NCI-H446 (cell line): ENCODE data around the gene ZBTB5.
"Not testable (repeated sequence)": the region's sequence is repeated elsewhere in the genome, so short reads cannot be mapped to it uniquely, and the experiment has no call there.

Source experiments
- DNase-seq, 2 experiments: peaks; one replicate each; lab custom pipeline; 2025; lab: John Stamatoyannopoulos, UW

The ZBTB5 gene

DNA sequence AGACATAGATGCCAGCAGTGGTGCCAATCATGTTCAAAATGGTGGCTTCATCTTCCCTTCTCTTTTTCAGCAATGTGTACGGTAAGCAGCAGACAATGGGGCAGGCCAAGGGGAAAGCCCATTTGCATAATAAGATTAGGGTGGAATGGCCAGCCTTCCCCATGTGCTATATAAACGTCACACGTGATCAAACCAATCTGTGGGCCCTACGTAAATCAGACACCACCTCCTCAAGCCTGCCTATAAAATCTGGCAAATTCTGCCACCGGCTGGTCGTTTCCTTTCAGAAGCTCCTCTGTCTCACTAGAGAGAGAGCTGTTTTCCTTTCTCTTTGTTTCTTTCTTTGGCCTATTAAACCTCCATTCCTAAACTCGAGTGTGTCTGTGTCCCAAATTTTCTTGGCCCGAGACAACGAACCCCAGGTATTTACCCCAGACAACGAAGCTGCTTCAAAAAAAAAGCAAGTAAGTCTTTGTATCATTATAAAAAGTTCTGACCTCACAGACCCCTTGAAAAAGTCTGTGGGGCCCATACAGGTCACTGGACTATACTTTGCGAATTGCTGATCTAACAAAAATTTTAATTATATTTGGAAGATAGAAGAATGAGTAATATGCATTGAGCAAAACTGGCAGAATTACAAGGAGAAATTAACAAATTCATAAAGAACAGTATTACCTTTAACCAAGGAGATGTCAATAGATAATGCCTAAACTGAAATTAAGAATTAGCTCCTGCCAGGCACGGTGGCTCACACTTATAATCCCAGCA, 15.2 kb downstream of the ZBTB5 start:
- DNase-seq: no peak

DNA sequence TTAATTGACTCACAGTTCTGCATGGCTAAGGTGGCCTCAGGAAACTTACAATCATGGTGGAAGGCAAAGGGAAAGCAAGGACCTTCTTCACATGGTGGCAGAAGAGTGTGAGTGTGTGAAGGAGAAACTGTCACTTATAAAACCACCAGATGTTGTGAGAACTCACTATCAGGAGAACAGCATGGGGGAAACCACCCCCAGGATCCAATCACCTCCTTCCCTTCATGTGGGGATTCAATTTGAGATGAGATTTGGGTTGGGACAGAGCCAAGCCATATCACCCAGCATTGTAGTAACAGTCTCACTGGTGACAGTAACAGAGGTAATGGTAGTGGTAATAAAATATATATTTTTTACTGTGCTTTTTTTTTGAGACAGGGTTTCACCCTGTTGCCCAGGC, 18.1 kb downstream of the ZBTB5 start:
- DNase-seq: no peak

DNA sequence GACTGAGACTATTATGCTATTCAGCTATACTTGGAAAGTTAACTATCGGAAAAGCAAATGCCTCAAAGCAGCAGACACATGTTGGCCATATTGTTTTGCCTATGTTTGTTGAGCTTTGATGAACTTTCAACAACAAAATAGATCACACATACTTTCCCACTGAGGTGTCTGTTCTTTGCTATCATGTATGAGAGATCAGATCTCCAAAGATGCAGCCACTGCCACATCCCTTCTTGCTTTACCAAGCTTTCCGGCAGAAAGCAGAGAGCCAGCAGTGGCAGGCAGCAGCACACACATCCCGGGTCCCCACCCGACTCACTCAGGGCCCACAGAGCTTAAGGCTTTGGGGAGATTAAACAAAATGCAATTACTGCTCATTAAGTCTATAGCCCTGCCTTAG, 18.8 kb downstream of the ZBTB5 start:
- no peak for DNase-seq

DNA sequence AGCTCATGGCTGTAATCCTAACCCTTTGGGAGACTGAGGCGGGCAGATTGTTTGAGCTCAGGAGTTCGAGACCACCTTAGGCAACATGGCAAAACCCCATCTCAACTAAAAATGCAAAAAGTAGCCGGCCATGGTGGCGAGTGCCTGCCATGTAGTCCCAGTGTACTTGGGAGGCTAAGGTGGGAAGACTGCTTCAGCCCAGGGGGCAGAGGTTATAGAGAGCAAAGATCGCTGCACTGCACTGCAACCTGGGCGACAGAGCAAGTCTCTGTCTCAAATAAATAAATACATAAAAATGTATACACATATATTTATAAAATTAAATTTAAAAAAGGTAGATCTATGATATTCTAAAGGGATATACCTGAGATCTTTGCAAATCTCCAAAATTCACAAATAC, 19.4 kb downstream of the ZBTB5 start:
- no peak for DNase-seq

DNA sequence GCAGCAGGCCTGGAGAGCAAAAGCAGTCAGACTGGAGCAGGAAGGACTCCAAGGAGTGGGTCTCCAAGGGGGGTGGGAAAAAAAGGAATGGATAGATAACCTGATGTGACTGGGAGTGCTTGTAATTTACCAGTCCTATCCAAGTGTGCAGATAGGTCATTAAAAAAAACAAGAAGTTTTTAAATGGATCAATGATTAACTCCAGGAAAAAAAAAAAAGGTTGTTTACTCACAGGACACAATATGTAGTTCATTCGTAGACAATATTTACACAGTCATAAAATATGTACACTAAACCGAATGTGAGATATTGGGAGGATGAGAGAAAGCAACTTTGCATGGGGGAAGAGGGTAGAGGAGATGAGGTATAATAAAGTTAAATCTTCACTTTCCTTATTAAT, 20.4 kb downstream of the ZBTB5 start:
- no peak for DNase-seq

DNA sequence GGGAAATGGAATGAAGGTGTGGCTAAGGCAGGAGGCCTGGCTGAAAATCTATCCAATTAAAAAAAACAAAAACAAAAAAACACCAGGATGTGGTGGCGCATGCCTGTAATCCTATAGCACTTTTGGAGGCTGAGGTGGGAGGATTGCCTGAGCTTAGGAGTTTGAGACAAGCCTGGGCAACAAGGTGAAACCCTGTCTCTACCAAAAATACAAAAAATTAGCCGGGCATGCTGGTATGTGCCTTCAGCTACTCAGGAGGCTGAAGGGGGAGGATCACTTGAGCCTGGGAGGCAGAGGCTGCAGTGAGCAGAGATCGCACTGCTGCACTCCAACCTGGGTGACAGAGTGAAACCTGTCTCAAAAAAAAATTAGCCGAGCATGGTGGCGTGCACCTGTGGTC, 21.7 kb downstream of the ZBTB5 start:
- DNase-seq: no peak

DNA sequence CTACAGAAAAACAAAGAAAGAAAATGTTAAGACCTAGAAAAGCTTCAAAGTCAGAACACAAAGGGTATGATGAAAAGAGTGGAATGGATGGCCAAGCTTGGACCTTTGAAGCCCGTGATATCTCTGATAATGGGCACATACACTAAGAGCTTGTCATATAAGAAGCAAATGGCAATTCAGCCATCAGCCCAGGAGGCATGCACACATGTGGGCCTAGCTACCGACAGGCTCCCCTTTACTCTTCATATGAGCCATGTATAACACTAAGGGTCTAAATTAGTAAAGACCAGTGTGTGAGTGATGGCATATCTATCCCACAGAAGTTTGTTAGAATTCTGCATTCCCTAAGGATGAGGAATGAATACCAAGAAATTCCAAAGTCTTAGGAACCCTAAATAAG, 22.7 kb downstream of the ZBTB5 start:
- no peak for DNase-seq

DNA sequence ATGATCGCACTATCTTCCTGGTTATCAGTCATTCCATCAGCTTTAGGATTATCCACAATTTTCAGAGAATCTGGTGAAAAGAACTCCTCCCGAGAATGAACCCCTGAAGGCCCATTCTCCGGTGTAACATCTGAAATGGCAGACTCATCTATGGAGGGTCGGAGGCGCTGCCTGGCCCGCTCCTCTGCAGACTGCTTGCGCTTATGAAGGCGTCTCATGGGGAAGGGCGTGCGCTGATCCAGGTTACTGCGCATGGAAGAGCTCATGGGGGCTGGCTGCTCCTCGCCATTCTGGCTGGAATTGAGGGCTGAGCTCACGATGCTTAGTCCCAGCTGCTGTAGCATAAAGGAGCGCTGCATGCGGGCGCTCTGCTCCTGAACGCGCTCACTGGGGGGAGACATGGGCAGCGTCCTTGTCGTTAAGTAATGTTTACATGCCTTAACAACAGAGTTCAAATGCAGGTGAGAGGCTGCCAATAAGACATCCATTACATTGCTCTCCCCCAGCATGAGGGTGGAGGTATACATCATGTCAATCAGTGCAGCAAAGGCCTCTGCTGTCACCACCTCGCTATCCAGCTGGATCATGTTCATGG, 23.4 kb downstream of the ZBTB5 start:
- DNase-seq: no peak

DNA sequence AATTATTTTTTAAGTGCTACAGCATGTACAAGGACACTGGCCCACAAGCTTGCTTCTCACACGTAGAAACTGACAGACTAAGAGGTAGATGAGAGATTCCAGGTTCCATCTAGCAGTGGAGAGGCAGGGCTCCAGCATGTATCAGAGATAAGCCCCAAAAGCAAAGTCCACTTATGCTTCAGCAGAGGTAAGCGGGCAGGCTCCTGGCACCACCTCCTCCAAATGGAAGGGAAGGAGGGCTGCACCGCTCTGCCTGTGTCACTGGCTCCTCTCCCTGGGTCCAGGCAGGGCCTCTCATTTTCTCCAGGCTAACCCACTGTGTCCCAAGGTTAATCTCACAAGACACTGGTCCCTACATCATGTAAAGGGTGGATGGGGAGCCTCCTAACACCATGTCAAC, 26.9 kb downstream of the ZBTB5 start:
- no peak for DNase-seq

DNA sequence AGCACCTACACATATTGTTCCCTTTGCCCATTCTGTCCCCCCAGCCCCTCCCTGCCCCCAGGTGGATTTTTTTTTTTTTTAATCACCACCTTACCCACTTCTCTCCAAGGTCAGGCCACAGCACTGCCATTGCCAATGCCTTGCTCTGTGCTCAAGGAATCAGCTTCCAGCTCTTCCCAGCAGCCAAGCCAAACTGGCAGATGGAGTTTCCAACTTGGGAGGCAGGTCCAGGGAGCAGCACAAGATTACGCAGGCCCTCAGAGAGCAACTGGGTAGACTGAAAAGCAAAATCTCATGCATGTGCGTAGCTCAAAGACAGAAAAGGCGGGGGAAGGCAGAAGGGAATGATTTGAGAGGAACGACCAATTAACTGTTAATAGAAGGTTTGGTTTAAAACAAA, 27.6 kb downstream of the ZBTB5 start:
- peak in 1 of 2 experiments; percentile 34 for DNase-seq

DNA sequence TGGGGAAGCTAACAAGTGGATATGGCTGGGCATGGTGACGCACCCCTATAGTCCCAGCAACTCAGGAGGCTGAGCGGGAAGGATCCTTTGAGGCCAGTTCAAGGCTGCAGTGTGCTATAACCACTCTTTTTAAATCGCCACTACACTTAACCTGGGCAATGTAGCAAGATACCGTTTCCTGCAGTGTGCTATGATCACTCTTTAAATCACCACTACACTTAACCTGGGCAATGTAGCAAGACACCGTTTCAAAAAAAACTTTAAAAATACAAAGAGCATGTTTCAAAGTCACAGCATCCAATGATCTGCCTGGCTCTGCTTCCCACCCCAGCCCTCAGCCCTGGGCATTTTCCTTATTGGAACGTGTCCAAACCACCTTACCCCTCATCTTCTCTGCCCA, 28.2 kb downstream of the ZBTB5 start:
- DNase-seq: no peak

DNA sequence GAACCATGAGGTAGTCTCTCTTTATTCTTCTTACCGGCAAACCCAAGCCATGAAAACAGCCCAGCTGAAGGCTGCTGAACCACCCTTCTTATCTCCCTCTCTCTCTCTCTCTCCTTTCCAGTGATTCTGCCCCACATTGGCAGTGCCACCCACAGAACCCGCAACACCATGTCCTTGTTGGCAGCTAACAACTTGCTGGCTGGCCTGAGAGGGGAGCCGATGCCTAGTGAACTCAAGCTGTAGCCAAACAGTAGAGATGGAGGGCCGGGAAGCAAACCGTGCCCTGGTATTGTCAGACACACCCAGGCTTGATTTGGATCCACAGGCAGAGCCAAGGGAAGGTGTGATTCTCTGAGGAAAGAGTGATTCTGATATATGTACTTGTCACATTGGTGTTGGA, 28.7 kb downstream of the ZBTB5 start:
- no peak for DNase-seq

DNA sequence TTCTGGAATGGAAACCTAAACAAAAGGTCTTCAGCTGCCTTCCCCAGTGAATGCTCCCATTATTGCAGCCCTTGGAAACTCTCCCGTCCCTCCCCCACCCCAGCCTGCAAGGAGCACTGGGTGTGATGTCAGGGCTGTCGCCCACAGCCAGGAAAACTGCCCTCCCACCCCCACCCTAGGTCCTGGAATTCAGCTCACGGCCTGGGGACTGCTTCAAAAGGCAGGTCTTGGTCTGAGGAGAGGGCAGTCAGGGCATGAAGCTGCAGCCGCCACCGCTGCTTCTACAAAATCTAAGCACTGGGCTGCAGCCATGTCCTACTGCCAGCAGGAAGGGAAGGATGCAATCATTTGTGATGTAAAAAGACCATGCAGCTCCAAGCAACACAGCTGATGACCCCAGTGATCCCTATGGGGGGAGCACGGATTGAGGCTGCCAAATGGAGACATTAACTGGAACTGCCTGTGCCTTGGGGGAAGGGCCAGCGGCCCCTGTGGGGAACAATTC, 31.3 kb downstream of the ZBTB5 start:
- DNase-seq: no peak

DNA sequence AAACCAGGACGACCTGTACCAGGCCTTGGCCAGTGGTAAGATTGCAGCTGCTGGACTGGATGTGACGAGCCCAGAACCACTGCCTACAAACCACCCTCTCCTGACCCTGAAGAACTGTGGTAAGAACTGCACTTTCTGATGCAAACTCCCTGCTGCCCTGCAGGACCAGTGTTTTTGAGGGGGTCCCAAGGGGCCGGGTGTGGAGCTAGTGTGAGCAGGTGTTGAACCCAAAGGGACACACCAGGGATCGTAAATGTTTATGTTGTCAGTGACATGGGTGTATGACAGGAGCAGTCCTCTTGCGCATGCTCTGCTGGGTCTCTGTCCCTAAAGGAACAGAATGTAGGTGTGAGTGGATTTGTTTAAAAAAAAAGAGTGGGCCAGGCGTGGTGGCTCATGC, 33.2 kb downstream of the ZBTB5 start:
- no peak for DNase-seq

DNA sequence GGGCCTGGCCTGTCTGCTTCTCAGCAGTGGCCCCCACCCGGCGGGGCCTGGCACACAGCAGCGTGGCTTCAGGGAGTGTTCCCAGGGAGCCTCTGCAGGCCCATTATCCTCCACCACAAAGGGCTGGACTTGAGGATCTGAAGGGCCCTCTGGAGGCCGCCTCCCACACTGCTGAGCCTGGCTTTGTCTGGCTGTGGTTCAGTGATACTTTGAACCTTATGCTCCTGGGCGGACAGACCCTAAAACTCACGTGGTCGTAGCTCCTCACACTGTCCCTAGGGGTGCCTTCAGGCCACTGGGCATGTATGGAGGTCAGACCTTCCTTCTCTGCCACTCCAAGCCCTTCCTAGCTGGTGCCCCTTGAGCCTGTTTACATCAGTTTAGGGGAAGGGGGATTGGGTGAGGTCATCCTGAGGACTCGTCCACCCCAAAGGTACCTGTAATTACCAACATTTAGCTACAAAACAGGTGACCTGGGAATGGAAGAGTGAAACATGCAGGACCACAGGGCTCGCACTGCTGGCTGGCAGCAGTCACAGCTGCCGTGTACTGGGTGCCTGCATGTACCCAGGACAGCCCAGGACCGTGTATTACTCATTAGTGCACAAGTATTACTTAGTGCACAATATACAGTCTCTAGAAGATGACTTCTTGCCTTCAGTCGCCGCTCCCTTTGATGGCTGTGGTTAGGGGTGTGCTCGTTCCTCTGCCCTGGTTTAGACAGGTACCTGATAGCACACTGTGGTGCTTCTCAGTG, 34.2 kb downstream of the ZBTB5 start:
- no peak for DNase-seq

DNA sequence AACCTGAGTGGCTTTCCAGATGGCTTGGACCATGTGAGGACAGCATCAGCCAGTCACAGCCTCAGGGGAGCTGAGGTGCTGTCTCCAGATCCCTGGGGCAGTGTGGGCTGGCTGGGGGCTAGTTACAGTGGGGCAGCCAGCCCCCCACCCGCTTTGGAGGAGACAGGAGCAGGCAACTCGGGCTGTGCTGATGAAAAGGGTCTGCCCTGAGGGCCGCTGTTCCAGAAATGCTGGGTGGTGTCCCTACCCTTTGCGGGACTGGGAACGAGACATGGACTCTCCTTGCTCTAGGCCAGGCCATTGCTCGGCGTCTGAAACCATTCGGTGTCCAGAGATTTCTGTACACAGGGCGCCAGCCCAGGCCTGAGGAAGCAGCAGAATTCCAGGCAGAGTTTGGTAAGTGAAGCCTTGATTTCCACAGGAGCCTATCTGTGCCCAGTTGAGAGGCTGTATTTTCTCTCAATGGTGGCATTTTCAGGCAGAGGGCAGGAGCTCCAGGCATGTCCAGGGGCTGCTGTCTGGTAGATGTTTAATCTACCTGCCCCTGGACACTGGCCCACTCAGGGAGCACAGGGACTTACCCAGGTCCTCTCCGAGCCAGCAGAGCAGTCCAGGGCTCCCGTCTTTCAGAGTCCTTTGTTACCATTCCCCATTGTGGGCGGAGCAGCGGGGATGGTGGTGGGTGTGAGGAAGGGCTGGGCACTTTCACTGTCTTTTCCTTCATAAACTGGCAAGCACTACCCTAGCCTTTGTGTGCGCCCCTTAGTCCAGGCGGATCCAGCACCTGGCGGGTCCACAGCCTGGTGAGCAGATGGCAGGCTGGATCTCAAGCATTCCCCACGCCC, 35.6 kb downstream of the ZBTB5 start:
- DNase-seq: no peak

DNA sequence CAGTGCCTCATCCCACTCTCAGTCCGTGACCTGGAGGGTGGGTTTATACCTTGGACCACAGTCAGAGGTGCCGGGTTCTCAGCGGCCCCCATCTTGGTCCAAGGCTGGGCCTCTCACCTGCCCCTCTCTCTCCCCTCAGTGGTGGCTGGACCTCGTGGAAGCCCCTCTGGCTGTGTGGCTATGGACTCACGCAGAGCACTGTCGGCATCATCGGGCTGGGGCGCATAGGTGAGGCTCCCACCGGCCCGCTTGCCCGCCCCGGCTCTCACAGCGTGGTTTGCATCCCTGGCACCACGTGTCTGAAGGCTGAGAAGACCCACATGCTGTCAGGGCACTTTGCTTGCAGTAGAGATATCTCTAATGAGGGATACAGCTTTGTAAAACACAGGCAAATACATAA, 36.9 kb downstream of the ZBTB5 start:
- DNase-seq: no peak

DNA sequence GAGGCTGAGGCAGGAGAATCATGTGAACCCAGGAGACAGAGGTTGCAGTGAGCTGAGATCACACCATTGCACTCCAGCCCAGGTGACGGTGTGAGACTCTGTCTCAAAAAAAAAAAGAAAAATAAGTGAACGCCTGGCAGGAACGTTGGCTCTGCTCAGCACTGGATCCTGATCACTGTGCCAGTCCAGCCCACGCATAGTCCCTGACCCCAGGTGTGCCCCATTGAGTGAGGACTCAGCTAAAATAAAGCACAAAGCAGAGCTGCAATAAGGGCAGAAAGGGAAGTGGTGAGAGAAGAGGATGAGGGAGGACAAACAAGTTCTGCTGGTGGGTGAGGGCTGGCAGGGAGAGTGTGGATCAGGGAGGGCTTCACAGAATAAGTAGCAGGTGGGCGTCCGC, 38.4 kb downstream of the ZBTB5 start:
- DNase-seq: no peak

DNA sequence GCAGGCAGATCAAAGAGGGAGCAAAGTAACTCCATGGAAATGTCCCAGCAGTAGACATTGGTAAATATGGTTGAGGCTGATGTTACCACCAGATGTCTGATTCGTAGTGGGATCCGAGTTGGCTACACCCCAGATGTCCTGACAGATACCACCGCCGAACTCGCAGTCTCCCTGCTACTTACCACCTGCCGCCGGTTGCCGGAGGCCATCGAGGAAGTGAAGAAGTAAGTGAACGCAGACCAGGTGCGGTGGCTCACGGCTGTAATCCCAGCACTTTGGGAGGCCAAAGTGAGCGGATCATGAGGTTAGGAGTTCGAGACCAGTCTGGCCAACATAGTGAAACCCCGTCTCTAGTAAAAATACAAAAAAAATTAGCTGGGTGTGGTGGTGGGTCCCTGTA, 38.8 kb downstream of the ZBTB5 start:
- DNase-seq: not testable (repeated sequence)

DNA sequence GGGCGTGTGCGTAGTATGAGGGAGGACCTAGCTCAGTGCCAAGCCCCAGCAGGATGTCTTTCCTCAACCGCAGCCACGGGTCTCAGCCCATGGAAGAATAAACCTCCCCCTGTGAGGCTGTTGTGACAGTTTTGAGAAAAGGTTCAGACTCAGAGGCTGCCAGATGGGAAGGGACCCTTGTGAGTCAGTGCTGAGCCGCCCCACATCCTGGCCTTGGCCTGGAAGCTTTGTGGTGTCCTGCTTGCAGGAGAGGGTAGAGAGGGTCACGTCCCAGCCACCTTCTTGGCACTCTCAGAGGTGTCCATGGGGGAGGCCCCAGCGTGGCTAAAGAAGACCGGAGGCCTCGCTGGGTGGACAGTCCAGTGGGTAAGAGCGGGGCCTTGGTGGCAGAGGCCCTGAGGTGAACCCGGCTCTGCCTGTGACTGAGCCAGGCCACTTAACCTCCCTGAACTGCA, 39.9 kb downstream of the ZBTB5 start:
- no peak for DNase-seq

DNA sequence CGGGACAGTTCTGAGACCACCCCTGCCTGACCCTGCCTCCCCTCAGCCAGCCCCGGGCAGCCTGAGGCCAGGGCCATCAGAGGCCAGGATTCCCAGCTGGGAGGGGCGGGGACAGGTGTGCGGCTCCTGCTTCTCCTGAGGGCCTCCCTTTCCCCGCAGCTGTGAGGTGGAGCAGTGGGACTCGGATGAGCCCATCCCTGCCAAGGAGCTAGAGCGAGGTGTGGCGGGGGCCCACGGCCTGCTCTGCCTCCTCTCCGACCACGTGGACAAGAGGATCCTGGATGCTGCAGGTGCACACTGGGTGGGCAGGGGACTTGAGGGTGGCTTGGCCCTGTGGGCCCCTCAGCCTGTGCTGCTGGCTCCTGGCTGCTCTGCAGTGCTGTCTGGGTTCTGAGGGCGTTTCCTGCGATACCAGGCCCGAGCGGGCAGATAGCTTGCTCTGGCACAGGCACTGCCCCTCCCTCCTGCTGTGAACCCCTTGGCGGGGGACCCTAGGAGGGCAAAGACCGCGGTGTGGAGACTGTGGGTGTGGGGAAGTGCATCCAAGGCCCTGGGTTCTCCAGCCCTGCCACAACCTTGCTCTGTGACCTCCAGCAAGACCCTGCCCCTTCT, 40.5 kb downstream of the ZBTB5 start:
- DNase-seq: no peak
